Measurements from ENCODE around the gene PELO. TPM values are rescaled to one million over a fixed set of nuclear protein-coding genes. Genes with fewer than 3 reads are reported as not detected.

PELO gene
- total RNA-seq, 5 donors from 2014 or later (not counting 1 experiment from before 2014, with no cell fraction given): 7.3 to 18.2 (median 13.8) TPM

GRCh38 chr5:52757527-52757926, 30.2 kb upstream of the PELO start:
- no peak for ATAC-seq (replicated peaks in 1 of 4)
- no peaks in the 10 kb centered on the region for H3K9me3 ChIP-seq
- no peaks in the 10 kb centered on the region for H3K9me3 Mint-ChIP-seq
- no peak overlapping the region for H3K27ac ChIP-seq (ENCODE audit: low read length)
- H3K36me3 Mint-ChIP-seq: no peaks in the 10 kb centered on the region
- ChIA-PET CTCF (no interaction called here), POLR2A (interaction anchor here in 1 of 2 donors (0.5 kb wide), 1 partner anchor 42 kb away, joined by 3 read pairs; no protein-coding TSS in a partner anchor)
- no peaks in the 10 kb centered on the region for H3K27me3 ChIP-seq (replicated peaks in 1 of 2; ENCODE audit: control insufficient read depth in 2 of 2, extremely low read depth in 1 of 2, insufficient read depth in 2 of 2, low read length in 1 of 2)
- peaks cover 0 to 4% (median 0%) of the 10 kb centered on the region in 3 donors for H3K4me1 Mint-ChIP-seq
- H3K4me3 ChIP-seq (ENCODE audit: control insufficient read depth in 1 of 2, extremely low read depth in 1 of 2, low read length in 1 of 2): no peak overlapping the region
- no peaks in the 10 kb centered on the region for H3K36me3 ChIP-seq (ENCODE audit: control insufficient read depth in 2 of 2, extremely low read depth in 1 of 2, insufficient read depth in 1 of 2, low read length in 1 of 2)
- no peak for DNase-seq
- peaks cover 0 to 2% of the 10 kb centered on the region in 2 experiments for H3K4me1 ChIP-seq (ENCODE audit: control insufficient read depth in 1 of 2, extremely low read depth in 1 of 2, insufficient read depth in 2 of 2, low read length in 2 of 2)
- H3K27me3 Mint-ChIP-seq: no peaks in the 10 kb centered on the region
- WGBS (ENCODE audit: insufficient coverage): no CpG with 5 or more reads among the region's 2 CpGs
- H3K4me3 Mint-ChIP-seq: no peak overlapping the region
- H3K27ac Mint-ChIP-seq: no peak overlapping the region

DNA sequence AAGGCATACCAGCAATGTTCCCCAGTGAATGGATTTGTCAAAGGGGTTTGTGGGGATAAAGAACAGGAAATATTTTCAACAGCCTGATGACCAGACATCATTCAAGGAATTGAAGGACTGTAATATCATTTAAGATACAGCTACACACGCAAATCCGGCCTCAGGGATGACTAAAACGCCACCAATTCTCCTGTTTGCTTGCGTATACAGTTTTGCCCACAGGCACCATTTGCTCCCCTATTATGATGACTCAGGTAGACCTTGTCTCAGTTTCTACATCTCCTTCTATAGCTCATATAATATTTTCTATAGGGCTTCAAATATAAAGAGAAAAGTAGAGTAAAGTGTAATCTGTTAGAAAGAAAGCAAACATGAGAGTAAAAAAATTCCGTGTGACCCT, 29.7 kb upstream of the PELO start:
- H3K4me1 Mint-ChIP-seq: peaks cover 0 to 4% (median 0%) of the 10 kb centered on the region in 3 donors
- no peaks in the 10 kb centered on the region for H3K36me3 ChIP-seq (ENCODE audit: control insufficient read depth in 2 of 2, extremely low read depth in 1 of 2, insufficient read depth in 1 of 2, low read length in 1 of 2)
- H3K27ac Mint-ChIP-seq: no peak overlapping the region
- no peak for DNase-seq
- H3K4me3 Mint-ChIP-seq: no peak overlapping the region
- ChIA-PET POLR2A (interaction anchor here in 1 of 2 donors (0.5 kb wide), 1 partner anchor 43 kb away, joined by 3 read pairs; no protein-coding TSS in a partner anchor), CTCF (no interaction called here)
- no peaks in the 10 kb centered on the region for H3K9me3 Mint-ChIP-seq
- no peaks in the 10 kb centered on the region for H3K27me3 Mint-ChIP-seq
- H3K27ac ChIP-seq (ENCODE audit: low read length): no peak overlapping the region
- ATAC-seq (replicated peaks in 1 of 4): no peak
- peaks cover 0 to 2% of the 10 kb centered on the region in 2 experiments for H3K4me1 ChIP-seq (ENCODE audit: control insufficient read depth in 1 of 2, extremely low read depth in 1 of 2, insufficient read depth in 2 of 2, low read length in 2 of 2)
- 100% methylated on average over 1 of the region's 5 CpGs for WGBS (ENCODE audit: insufficient coverage)
- H3K9me3 ChIP-seq: no peaks in the 10 kb centered on the region
- H3K27me3 ChIP-seq (replicated peaks in 1 of 2; ENCODE audit: control insufficient read depth in 2 of 2, extremely low read depth in 1 of 2, insufficient read depth in 2 of 2, low read length in 1 of 2): no peaks in the 10 kb centered on the region
- H3K4me3 ChIP-seq (ENCODE audit: control insufficient read depth in 1 of 2, extremely low read depth in 1 of 2, low read length in 1 of 2): no peak overlapping the region
- no peaks in the 10 kb centered on the region for H3K36me3 Mint-ChIP-seq

GRCh38 chr5:52759331-52759730, 28.4 kb upstream of the PELO start:
- no peak overlapping the region for H3K27ac Mint-ChIP-seq
- ChIA-PET CTCF (no interaction called here), POLR2A (no interaction called here)
- no peak overlapping the region for H3K4me3 ChIP-seq (ENCODE audit: control insufficient read depth in 1 of 2, extremely low read depth in 1 of 2, low read length in 1 of 2)
- H3K27me3 Mint-ChIP-seq: no peaks in the 10 kb centered on the region
- H3K36me3 ChIP-seq (ENCODE audit: control insufficient read depth in 2 of 2, extremely low read depth in 1 of 2, insufficient read depth in 1 of 2, low read length in 1 of 2): no peaks in the 10 kb centered on the region
- no peaks in the 10 kb centered on the region for H3K9me3 ChIP-seq
- no peak overlapping the region for H3K27ac ChIP-seq (ENCODE audit: low read length)
- no CpG with 5 or more reads among the region's 1 CpG for WGBS (ENCODE audit: insufficient coverage)
- H3K9me3 Mint-ChIP-seq: no peaks in the 10 kb centered on the region
- no peaks in the 10 kb centered on the region for H3K36me3 Mint-ChIP-seq
- no peak for ATAC-seq (replicated peaks in 1 of 4)
- H3K4me1 ChIP-seq (ENCODE audit: control insufficient read depth in 1 of 2, extremely low read depth in 1 of 2, insufficient read depth in 2 of 2, low read length in 2 of 2): peaks cover 0 to 2% of the 10 kb centered on the region in 2 experiments
- no peak overlapping the region for H3K4me3 Mint-ChIP-seq
- peaks cover 0 to 4% (median 0%) of the 10 kb centered on the region in 3 donors for H3K4me1 Mint-ChIP-seq
- H3K27me3 ChIP-seq (replicated peaks in 1 of 2; ENCODE audit: control insufficient read depth in 2 of 2, extremely low read depth in 1 of 2, insufficient read depth in 2 of 2, low read length in 1 of 2): no peaks in the 10 kb centered on the region
- DNase-seq: no peak

DNA sequence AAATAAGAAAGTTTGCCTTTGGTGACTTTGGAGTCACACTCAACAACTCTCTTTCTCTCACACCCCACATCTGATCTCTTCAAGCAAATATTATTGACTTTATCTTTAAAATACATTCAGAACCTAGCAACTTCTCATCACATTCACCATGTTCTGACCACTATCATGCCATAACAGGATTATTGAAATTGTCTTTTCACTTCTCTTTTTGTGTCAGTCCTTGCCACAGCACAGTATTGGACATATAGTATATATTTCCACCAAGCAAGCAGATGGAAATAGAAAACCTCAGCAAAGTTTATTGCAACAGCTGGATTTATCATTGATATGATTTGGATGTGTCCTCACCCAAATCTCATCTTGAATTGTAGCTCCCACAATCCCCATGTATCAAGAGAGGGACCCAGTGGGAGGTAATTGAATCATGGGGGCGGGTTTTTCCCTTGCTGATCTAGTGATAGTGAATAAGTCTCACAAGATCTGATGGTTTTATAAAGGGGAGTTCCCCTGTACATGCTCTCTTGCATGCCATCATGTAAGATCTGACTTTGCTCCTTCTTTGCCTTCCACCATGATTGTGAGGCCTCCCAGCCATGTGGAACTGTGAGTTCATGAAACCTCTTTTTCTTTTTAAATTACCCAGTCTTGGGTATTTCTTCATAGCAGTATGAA, 26.9 kb upstream of the PELO start:
- Mint-ChIP-seq H3K9me3 (no peaks in the 10 kb centered on the region), H3K4me1 (peaks cover 0 to 7% (median 0%) of the 10 kb centered on the region in 3 donors), H3K4me3 (no peak overlapping the region), H3K27ac (no peak overlapping the region), H3K27me3 (no peaks in the 10 kb centered on the region), H3K36me3 (peaks cover 2% of the 10 kb centered on the region)
- Histone ChIP-seq H3K36me3 (ENCODE audit: control insufficient read depth in 2 of 2, extremely low read depth in 1 of 2, insufficient read depth in 1 of 2, low read length in 1 of 2) (no peaks in the 10 kb centered on the region), H3K27ac (ENCODE audit: low read length) (no peak overlapping the region), H3K4me3 (ENCODE audit: control insufficient read depth in 1 of 2, extremely low read depth in 1 of 2, low read length in 1 of 2) (no peak overlapping the region), H3K9me3 (no peaks in the 10 kb centered on the region), H3K4me1 (ENCODE audit: control insufficient read depth in 1 of 2, extremely low read depth in 1 of 2, insufficient read depth in 2 of 2, low read length in 2 of 2) (peaks cover 0 to 2% of the 10 kb centered on the region in 2 experiments), H3K27me3 (replicated peaks in 1 of 2; ENCODE audit: control insufficient read depth in 2 of 2, extremely low read depth in 1 of 2, insufficient read depth in 2 of 2, low read length in 1 of 2) (no peaks in the 10 kb centered on the region)
- ATAC-seq (replicated peaks in 1 of 4) (no peak), DNase-seq (no peak)
- POLR2A ChIA-PET: no interaction called here
- WGBS (ENCODE audit: insufficient coverage): no CpG with 5 or more reads among the region's 1 CpG
- CTCF ChIA-PET: no interaction called here

GRCh38 chr5:52767217-52767743, 20.4 kb upstream of the PELO start:
- ATAC-seq (replicated peaks in 1 of 4) (no peak), DNase-seq (no peak)
- 86% methylated on average over 1 of the region's 2 CpGs for whole genome bisulfite sequencing (ENCODE audit: insufficient coverage)
- ChIA-PET CTCF (interaction anchor here in 1 of 2 donors (0.7 kb wide), 1 partner anchor 1721 kb away, joined by 3 read pairs; no protein-coding TSS in a partner anchor), POLR2A (interaction anchor here (0.6 kb wide), 2 partner anchors 29 to 417 kb away, joined by 3 to 6 read pairs; no protein-coding TSS in a partner anchor)
- Histone ChIP-seq H3K27ac (ENCODE audit: low read length) (no peak overlapping the region), H3K4me1 (ENCODE audit: control insufficient read depth in 1 of 2, extremely low read depth in 1 of 2, insufficient read depth in 2 of 2, low read length in 2 of 2) (peaks cover 0 to 13% of the 10 kb centered on the region in 2 experiments), H3K27me3 (replicated peaks in 1 of 2; ENCODE audit: control insufficient read depth in 2 of 2, extremely low read depth in 1 of 2, insufficient read depth in 2 of 2, low read length in 1 of 2) (no peaks in the 10 kb centered on the region), H3K9me3 (no peaks in the 10 kb centered on the region), H3K36me3 (ENCODE audit: control insufficient read depth in 2 of 2, extremely low read depth in 1 of 2, insufficient read depth in 1 of 2, low read length in 1 of 2) (no peaks in the 10 kb centered on the region), H3K4me3 (ENCODE audit: control insufficient read depth in 1 of 2, extremely low read depth in 1 of 2, low read length in 1 of 2) (no peak overlapping the region)
- peaks cover 10 to 27% (median 15%) of the 10 kb centered on the region in 3 donors for H3K4me1 Mint-ChIP-seq
- H3K9me3 Mint-ChIP-seq: no peaks in the 10 kb centered on the region
- H3K36me3 Mint-ChIP-seq: peaks cover 2% of the 10 kb centered on the region
- no peak overlapping the region for H3K4me3 Mint-ChIP-seq
- H3K27me3 Mint-ChIP-seq: no peaks in the 10 kb centered on the region
- no peak overlapping the region for H3K27ac Mint-ChIP-seq

DNA sequence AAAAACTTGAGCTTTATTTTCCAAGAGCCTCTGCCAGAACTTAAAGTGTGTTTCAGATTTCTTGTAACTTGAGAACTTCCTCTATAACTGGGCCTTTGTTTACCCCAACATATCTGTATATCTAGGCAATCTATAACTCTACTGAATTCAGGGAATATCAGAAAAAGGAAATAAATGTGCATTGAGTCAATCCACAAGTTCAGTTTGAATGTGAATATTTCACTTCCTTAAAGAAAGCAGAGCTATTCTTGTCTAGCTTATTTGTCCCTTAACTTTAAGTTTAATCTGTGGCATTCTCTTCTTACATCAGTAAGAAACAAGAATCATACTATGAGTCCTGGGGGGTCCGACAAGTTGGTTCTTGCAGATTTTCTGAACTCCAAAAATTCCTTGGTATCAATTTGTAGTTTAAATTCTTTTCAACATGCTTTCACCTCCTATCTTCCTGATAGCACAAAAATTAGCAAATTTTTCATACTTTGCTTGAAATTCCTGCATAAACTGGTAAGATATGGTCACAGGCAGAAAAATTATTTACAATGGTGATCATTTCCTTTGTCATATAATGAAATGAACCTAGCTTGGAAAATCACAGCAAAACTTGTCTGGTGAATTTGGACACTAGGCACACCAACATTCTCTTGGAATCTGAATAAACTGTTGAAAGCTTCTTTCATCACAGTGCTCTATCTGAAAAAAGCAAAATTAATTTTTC, 19.8 kb upstream of the PELO start:
- H3K4me3 ChIP-seq (ENCODE audit: control insufficient read depth in 1 of 2, extremely low read depth in 1 of 2, low read length in 1 of 2): no peak overlapping the region
- H3K27ac ChIP-seq (ENCODE audit: low read length): no peak overlapping the region
- no peaks in the 10 kb centered on the region for H3K9me3 ChIP-seq
- H3K4me1 Mint-ChIP-seq: peaks cover 17 to 34% (median 21%) of the 10 kb centered on the region in 3 donors
- ChIA-PET CTCF (interaction anchor here in 1 of 2 donors (0.7 kb wide), 1 partner anchor 1721 kb away, joined by 3 read pairs; no protein-coding TSS in a partner anchor), POLR2A (interaction anchor here (0.6 kb wide), 4 partner anchors 29 to 416 kb away, joined by 3 to 6 read pairs (median 3); no protein-coding TSS in a partner anchor)
- WGBS (ENCODE audit: insufficient coverage): no CpG with 5 or more reads among the region's 1 CpG
- peaks cover 0 to 19% of the 10 kb centered on the region in 2 experiments for H3K4me1 ChIP-seq (ENCODE audit: control insufficient read depth in 1 of 2, extremely low read depth in 1 of 2, insufficient read depth in 2 of 2, low read length in 2 of 2)
- ATAC-seq (replicated peaks in 1 of 4) (no peak), DNase-seq (no peak)
- H3K27me3 Mint-ChIP-seq: no peaks in the 10 kb centered on the region
- H3K27ac Mint-ChIP-seq: peak overlapping the region in 1 of 2 donors; percentile 13
- no peaks in the 10 kb centered on the region for H3K27me3 ChIP-seq (replicated peaks in 1 of 2; ENCODE audit: control insufficient read depth in 2 of 2, extremely low read depth in 1 of 2, insufficient read depth in 2 of 2, low read length in 1 of 2)
- peaks cover 2% of the 10 kb centered on the region for H3K36me3 Mint-ChIP-seq
- no peaks in the 10 kb centered on the region for H3K9me3 Mint-ChIP-seq
- H3K36me3 ChIP-seq (ENCODE audit: control insufficient read depth in 2 of 2, extremely low read depth in 1 of 2, insufficient read depth in 1 of 2, low read length in 1 of 2): no peaks in the 10 kb centered on the region
- H3K4me3 Mint-ChIP-seq: no peak overlapping the region

Data from T-cell (primary cell).